GM18858 (cell line): Measurements from ENCODE around the gene MALAT1.

Experiments used
- ATAC-seq: cut with Tn5 transposase; IDR thresholded peaks from one replicate; pipeline ENCODE4 v1.9.1; 2021; ENCODE audit not compliant: unreplicated experiment

Gene MALAT1

DNA sequence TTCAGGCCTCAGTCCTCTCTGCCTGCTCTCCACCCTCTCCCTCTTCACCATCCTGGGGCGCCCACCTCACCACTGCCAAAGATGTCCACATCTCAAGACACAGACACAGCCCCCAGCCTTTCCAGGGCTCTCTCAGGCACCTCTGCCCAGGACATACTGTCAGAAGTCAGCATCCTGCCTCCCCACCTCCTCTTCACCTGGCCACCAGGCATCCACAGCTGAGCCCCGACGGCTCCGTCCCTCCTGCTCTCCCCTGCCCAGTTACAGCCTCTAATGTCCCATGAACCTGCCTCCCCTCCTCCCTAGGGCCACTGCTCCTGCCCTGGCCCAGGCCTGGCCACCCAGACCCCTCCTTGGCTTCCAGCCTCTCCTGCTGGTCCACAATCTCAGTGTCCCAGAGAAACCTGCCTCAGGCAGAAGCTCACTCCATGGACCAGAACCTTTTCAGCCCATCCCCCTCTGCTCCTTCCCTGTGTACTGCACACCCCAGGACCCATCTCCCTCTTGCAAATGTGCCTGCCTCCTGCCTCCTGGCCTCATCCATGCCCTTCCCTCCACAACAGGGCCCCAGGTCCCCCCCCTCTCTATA lies 56.1 kb downstream of the MALAT1 start:
- no peak for ATAC-seq

- no peak for ATAC-seq
These were observed 56.9 kb downstream of the MALAT1 start for GRCh38 chr11:65555693-65556231.
